IPS DF 6.9 (cell line): ENCODE data around the gene SLC28A3.

ENCODE experiments used
- DNase-seq: peaks from one replicate; pipeline ENCODE4 v3.0.0-alpha.2; 2013; ENCODE audit warnings: low read depth, low spot score
- H3K27ac ChIP-seq: one replicate; pipeline ENCODE4 v1.5.1; 2013; ENCODE audit warnings: low read length, control low read depth
- H3K27me3 ChIP-seq: 2 replicates; pipeline ENCODE4 v1.6.1; 2013; ENCODE audit warnings: mild to moderate bottlenecking, low read length; ENCODE audit not compliant: control insufficient read depth, insufficient read depth
- H3K36me3 ChIP-seq: 2 replicates; pipeline ENCODE4 v1.6.1; 2013; ENCODE audit warnings: low read length; ENCODE audit not compliant: control insufficient read depth, insufficient read depth
- H3K4me1 ChIP-seq: 2 replicates; pipeline ENCODE4 v1.6.1; 2013; ENCODE audit warnings: low read length; ENCODE audit not compliant: control insufficient read depth, insufficient read depth
- H3K4me3 ChIP-seq: 2 replicates; pipeline ENCODE4 v1.5.1; 2013; ENCODE audit warnings: mild to moderate bottlenecking, low read length
- H3K9me3 ChIP-seq: 2 replicates; pipeline ENCODE4 v1.6.1; 2013; ENCODE audit warnings: low read length, inconsistent platforms; ENCODE audit not compliant: control insufficient read depth, insufficient read depth
- WGBS: extraction: QIAGEN DNeasy Blood & Tissue Kit; methylation state at CpG from one replicate; pipeline ENCODE4 v1.1.7; 2013; ENCODE audit warnings: mixed read lengths, missing lambda C conversion rate; ENCODE audit not compliant: insufficient read length, insufficient coverage; 5-methylcytosine and 5-hydroxymethylcytosine counted together

SLC28A3 gene

GRCh38 chr9:84343111-84343521 is 2.6 kb upstream of the SLC28A3 start:
- Histone ChIP-seq H3K9me3 (no peaks in the 10 kb centered on the region), H3K4me3 (no peak overlapping the region), H3K27me3 (no peaks in the 10 kb centered on the region), H3K36me3 (no peaks in the 10 kb centered on the region), H3K27ac (no peak overlapping the region), H3K4me1 (no peaks in the 10 kb centered on the region)
- no peak for DNase-seq
- no CpG with 5 or more reads among the region's 6 CpGs for WGBS

GRCh38 chr9:84339962-84340361 is 596 bp downstream of the SLC28A3 start:
- WGBS = no CpG with 5 or more reads among the region's 4 CpGs
- no peaks in the 10 kb centered on the region for H3K27me3 ChIP-seq
- no peak overlapping the region for H3K27ac ChIP-seq
- no peaks in the 10 kb centered on the region for H3K4me1 ChIP-seq
- H3K36me3 ChIP-seq = no peaks in the 10 kb centered on the region
- DNase-seq = no peak
- no peaks in the 10 kb centered on the region for H3K9me3 ChIP-seq
- no peak overlapping the region for H3K4me3 ChIP-seq

GRCh38 chr9:84339503-84339902 is 1.1 kb downstream of the SLC28A3 start:
- no peak overlapping the region for H3K4me3 ChIP-seq
- H3K9me3 ChIP-seq = no peaks in the 10 kb centered on the region
- no peak overlapping the region for H3K27ac ChIP-seq
- no peaks in the 10 kb centered on the region for H3K27me3 ChIP-seq
- H3K4me1 ChIP-seq = no peaks in the 10 kb centered on the region
- H3K36me3 ChIP-seq = no peaks in the 10 kb centered on the region
- no CpG with 5 or more reads among the region's 3 CpGs for WGBS
- no peak for DNase-seq

GRCh38 chr9:84338792-84339191 is 1.8 kb downstream of the SLC28A3 start:
- Histone ChIP-seq H3K9me3 (no peaks in the 10 kb centered on the region), H3K4me3 (no peak overlapping the region), H3K4me1 (no peaks in the 10 kb centered on the region), H3K36me3 (no peaks in the 10 kb centered on the region), H3K27ac (no peak overlapping the region), H3K27me3 (no peaks in the 10 kb centered on the region)
- 100% methylated on average over 1 of the region's 4 CpGs for WGBS
- no peak for DNase-seq

GRCh38 chr9:84337252-84337651 is 3.3 kb downstream of the SLC28A3 start:
- no peak for DNase-seq
- no peaks in the 10 kb centered on the region for H3K4me1 ChIP-seq
- no peaks in the 10 kb centered on the region for H3K27me3 ChIP-seq
- no peak overlapping the region for H3K27ac ChIP-seq
- no peak overlapping the region for H3K4me3 ChIP-seq
- no CpG with 5 or more reads among the region's 8 CpGs for WGBS
- H3K36me3 ChIP-seq = no peaks in the 10 kb centered on the region
- no peaks in the 10 kb centered on the region for H3K9me3 ChIP-seq

GRCh38 chr9:84331119-84331809 is 9.3 kb downstream of the SLC28A3 start:
- H3K4me3 ChIP-seq = no peak overlapping the region
- H3K36me3 ChIP-seq = no peaks in the 10 kb centered on the region
- H3K27me3 ChIP-seq = no peaks in the 10 kb centered on the region
- no CpG with 5 or more reads among the region's 5 CpGs for WGBS
- no peak for DNase-seq
- H3K4me1 ChIP-seq = 0 out of 2 replicates have a peak, but pooled peaks cover 1% of the 10 kb centered on the region
- H3K27ac ChIP-seq = no peak overlapping the region
- H3K9me3 ChIP-seq = no peaks in the 10 kb centered on the region

- no peaks in the 10 kb centered on the region for H3K36me3 ChIP-seq
- no peak for DNase-seq
- no peak overlapping the region for H3K4me3 ChIP-seq
- H3K27me3 ChIP-seq = no peaks in the 10 kb centered on the region
- no CpG with 5 or more reads among the region's 1 CpG for WGBS
- H3K9me3 ChIP-seq = no peaks in the 10 kb centered on the region
- H3K27ac ChIP-seq = no peak overlapping the region
- H3K4me1 ChIP-seq = 0 out of 2 replicates have a peak, but pooled peaks cover 1% of the 10 kb centered on the region
Observed at GRCh38 chr9:84330246-84330645, 10.3 kb downstream of the SLC28A3 start.

GRCh38 chr9:84327184-84327583 is 13.4 kb downstream of the SLC28A3 start:
- DNase-seq = no peak
- no peaks in the 10 kb centered on the region for H3K36me3 ChIP-seq
- no peak overlapping the region for H3K4me3 ChIP-seq
- WGBS = no CpG with 5 or more reads among the region's 3 CpGs
- 0 out of 2 replicates have a peak, but pooled peaks cover 1% of the 10 kb centered on the region for H3K4me1 ChIP-seq
- H3K9me3 ChIP-seq = no peaks in the 10 kb centered on the region
- H3K27me3 ChIP-seq = no peaks in the 10 kb centered on the region
- no peak overlapping the region for H3K27ac ChIP-seq

GRCh38 chr9:84325347-84325973 is 15.1 kb downstream of the SLC28A3 start:
- H3K36me3 ChIP-seq = no peaks in the 10 kb centered on the region
- no peaks in the 10 kb centered on the region for H3K27me3 ChIP-seq
- no peaks in the 10 kb centered on the region for H3K9me3 ChIP-seq
- H3K27ac ChIP-seq = no peak overlapping the region
- DNase-seq = no peak
- no peaks in the 10 kb centered on the region for H3K4me1 ChIP-seq
- no CpG with 5 or more reads among the region's 3 CpGs for WGBS
- H3K4me3 ChIP-seq = no peak overlapping the region

GRCh38 chr9:84324811-84325210 is 15.7 kb downstream of the SLC28A3 start:
- H3K27ac ChIP-seq = no peak overlapping the region
- H3K4me3 ChIP-seq = no peak overlapping the region
- DNase-seq = no peak
- no peaks in the 10 kb centered on the region for H3K9me3 ChIP-seq
- no peaks in the 10 kb centered on the region for H3K27me3 ChIP-seq
- H3K36me3 ChIP-seq = no peaks in the 10 kb centered on the region
- no peaks in the 10 kb centered on the region for H3K4me1 ChIP-seq

GRCh38 chr9:84323858-84324257 is 16.7 kb downstream of the SLC28A3 start:
- Histone ChIP-seq H3K9me3 (no peaks in the 10 kb centered on the region), H3K27ac (no peak overlapping the region), H3K36me3 (no peaks in the 10 kb centered on the region), H3K4me3 (no peak overlapping the region), H3K4me1 (no peaks in the 10 kb centered on the region), H3K27me3 (no peaks in the 10 kb centered on the region)
- no peak for DNase-seq
- WGBS = no CpG with 5 or more reads among the region's 2 CpGs
